Superior temporal gyrus (tissue), 1 donor: ENCODE data around the gene KTI12.

Source experiments
- DNase-seq: peaks from one replicate; pipeline ENCODE4 v3.0.0-alpha.2; 2016; ENCODE audit errors: extremely low spot score

Gene KTI12

GRCh38 chr1:51988254-51988653 is 45.4 kb downstream of the KTI12 start:
- no peak for DNase-seq

GRCh38 chr1:51986718-51987117 is 46.9 kb downstream of the KTI12 start:
- DNase-seq = no peak

- DNase-seq = no peak
Observed at GRCh38 chr1:51982161-51982560, 51.4 kb downstream of the KTI12 start.
